ENCODE measurements around the gene DKK3. TPM values are rescaled to one million over a fixed set of nuclear protein-coding genes. Genes with fewer than 3 reads are reported as not detected.
A peak's percentile ranks its signal among the peaks of the same experiment; 100 is the strongest.

DKK3 gene
- polyA plus RNA-seq, 1 of the 3 experiments (the other 2 are of a cell fraction): 1,174 TPM

DNA sequence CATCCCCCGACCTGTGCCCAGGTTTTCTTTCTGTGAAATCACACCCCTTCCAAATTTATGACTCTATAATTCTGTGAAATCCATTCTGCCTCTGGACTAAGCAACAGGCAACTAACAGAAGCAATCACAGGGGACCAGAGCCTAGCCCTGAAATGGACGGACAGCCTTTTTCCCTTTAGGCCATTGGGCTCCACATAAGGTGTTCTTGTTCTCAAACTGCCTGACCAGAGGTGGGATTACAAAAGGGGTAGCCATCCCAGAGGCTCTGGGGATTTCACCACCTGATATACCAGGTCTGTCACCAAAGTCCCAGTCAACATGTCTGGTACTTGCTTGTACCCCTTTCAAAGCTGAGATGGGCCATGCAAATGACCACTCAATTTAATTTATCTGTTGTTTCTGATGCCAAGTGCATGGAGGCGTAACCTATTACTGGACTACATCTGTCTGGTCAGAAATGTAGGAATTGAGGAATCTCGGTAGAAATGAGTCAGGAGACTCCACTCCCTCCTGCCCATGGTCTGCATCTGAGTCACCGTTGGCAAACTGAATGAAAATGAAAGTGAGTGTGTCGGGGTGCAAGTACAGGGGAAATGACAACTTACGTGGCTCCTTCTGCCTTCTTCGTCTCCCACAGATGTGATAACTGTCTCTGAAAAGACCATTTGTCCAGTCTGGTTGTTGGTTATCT, 10.2 kb downstream of the DKK3 start (continued):
- TF ChIP-seq, protein P1, sequence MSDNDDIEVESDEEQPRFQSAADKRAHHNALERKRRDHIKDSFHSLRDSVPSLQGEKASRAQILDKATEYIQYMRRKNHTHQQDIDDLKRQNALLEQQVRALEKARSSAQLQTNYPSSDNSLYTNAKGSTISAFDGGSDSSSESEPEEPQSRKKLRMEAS (IDR thresholded peaks at IDR 0.05; ENCODE audit: low read depth): peak; percentile 40; the same call in 1 of the 2 replicates
- TF ChIP-seq TEAD4 (IDR thresholded peaks at IDR 0.05; ENCODE audit: borderline replicate concordance, insufficient read depth) (peak; percentile 51; the same call in 1 of the 2 replicates), YY1 (IDR thresholded peaks at IDR 0.05; ENCODE audit: low read depth) (no peak), FOSL2 (IDR thresholded peaks at IDR 0.05; ENCODE audit: borderline replicate concordance, low read depth) (peak; percentile 99), POLR2AphosphoS5 (IDR thresholded peaks at IDR 0.05; ENCODE audit: low read depth, low read length) (peak; percentile 79), ELF1 (IDR thresholded peaks at IDR 0.05) (0 out of 2 replicates have a peak, but pooled peaks have one; percentile 17), NRF1 (IDR thresholded peaks at IDR 0.05; ENCODE audit: low read depth, low read length) (no peak), EZH2phosphoT487 (IDR thresholded peaks at IDR 0.05; ENCODE audit: borderline replicate concordance, low read depth) (no peak), JUND (IDR thresholded peaks at IDR 0.05) (peak; percentile 90), GATA2 (CRISPR knock-in tag; IDR thresholded peaks at IDR 0.05) (no peak), RFX5 (IDR thresholded peaks at IDR 0.05; ENCODE audit: low read length) (no peak)
- TF ChIP-seq, protein P2, sequence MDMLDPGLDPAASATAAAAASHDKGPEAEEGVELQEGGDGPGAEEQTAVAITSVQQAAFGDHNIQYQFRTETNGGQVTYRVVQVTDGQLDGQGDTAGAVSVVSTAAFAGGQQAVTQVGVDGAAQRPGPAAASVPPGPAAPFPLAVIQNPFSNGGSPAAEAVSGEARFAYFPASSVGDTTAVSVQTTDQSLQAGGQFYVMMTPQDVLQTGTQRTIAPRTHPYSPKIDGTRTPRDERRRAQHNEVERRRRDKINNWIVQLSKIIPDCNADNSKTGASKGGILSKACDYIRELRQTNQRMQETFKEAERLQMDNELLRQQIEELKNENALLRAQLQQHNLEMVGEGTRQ (IDR thresholded peaks at IDR 0.05; ENCODE audit: borderline replicate concordance, low read depth, low read length): no peak

DNA sequence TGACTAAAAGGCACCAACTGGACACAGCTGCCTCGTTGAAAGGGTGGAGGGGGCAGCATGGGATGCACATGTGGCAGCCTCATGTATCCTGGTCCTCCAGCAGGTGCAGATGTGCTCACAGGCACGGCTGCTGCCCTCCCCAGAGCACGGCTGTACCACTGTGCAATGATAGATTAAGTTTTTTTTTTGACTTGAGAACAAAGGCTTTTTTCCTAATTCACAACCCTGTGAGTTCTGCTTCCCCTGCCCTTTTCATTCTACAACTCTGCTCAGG, 11.4 kb downstream of the DKK3 start:
- 50% methylated on average over 3 of the region's 3 CpGs for WGBS (ENCODE audit: low lambda C conversion rate)
- Histone ChIP-seq H3K4me1 (ENCODE audit: control insufficient read depth in 1 of 2, insufficient read depth in 2 of 2, low read depth in 1 of 2, low read length in 1 of 2) (peaks cover 36 to 52% of the 10 kb centered on the region in 2 experiments), H3K9ac (no peak overlapping the region), H3K4me3 (ENCODE audit: low read depth in 2 of 2, low read length in 1 of 2) (no peak overlapping the region), H3K4me2 (no peak overlapping the region), H3K9me3 (no peaks in the 10 kb centered on the region), H3K27ac (ENCODE audit: low read depth in 2 of 2, low read length in 1 of 2) (peak overlapping the region; percentile 85 to 99), H3K9me2 (no peaks in the 10 kb centered on the region), H3K27me3 (ENCODE audit: insufficient read depth) (no peaks in the 10 kb centered on the region), H3K79me2 (ENCODE audit: insufficient read depth) (peaks cover 65% of the 10 kb centered on the region), H3F3A (replicated peaks; ENCODE audit: insufficient read depth) (peaks cover 66% of the 10 kb centered on the region), H4K20me1 (ENCODE audit: insufficient read depth) (no peaks in the 10 kb centered on the region), H2AFZ (ENCODE audit: low read depth) (no peak overlapping the region), H3K36me3 (replicated peaks in 1 of 2; ENCODE audit: control insufficient read depth in 1 of 2, insufficient read depth in 2 of 2, low read length in 1 of 2) (peaks cover 60 to 65% of the 10 kb centered on the region in 2 experiments)
- ChIA-PET POLR2A (interaction anchor here (0.8 to 1.2 kb wide), 2 partner anchors 10 to 28 kb away, joined by 3 to 4 read pairs; no protein-coding TSS in a partner anchor), CTCF (interaction anchor here (1.4 kb wide), 1 partner anchor 50 kb away, joined by 4 read pairs; no protein-coding TSS in a partner anchor)
- DNase-seq: peak; percentile 44
- TF ChIP-seq, protein P3, sequence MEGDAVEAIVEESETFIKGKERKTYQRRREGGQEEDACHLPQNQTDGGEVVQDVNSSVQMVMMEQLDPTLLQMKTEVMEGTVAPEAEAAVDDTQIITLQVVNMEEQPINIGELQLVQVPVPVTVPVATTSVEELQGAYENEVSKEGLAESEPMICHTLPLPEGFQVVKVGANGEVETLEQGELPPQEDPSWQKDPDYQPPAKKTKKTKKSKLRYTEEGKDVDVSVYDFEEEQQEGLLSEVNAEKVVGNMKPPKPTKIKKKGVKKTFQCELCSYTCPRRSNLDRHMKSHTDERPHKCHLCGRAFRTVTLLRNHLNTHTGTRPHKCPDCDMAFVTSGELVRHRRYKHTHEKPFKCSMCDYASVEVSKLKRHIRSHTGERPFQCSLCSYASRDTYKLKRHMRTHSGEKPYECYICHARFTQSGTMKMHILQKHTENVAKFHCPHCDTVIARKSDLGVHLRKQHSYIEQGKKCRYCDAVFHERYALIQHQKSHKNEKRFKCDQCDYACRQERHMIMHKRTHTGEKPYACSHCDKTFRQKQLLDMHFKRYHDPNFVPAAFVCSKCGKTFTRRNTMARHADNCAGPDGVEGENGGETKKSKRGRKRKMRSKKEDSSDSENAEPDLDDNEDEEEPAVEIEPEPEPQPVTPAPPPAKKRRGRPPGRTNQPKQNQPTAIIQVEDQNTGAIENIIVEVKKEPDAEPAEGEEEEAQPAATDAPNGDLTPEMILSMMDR (IDR thresholded peaks at IDR 0.05): no peak
- no peak for TF ChIP-seq RFX5 (IDR thresholded peaks at IDR 0.05; ENCODE audit: low read length)
- TF ChIP-seq GATA2 (CRISPR knock-in tag; IDR thresholded peaks at IDR 0.05): no peak
- TF ChIP-seq GABPA (IDR thresholded peaks at IDR 0.05; ENCODE audit: low read depth): no peak
- no peak for TF ChIP-seq FOXM1 (IDR thresholded peaks at IDR 0.05; ENCODE audit: low read depth)
- no peak for TF ChIP-seq CHD2 (IDR thresholded peaks at IDR 0.05; ENCODE audit: low read length, partially characterized antibody)
- TF ChIP-seq TCF12 (IDR thresholded peaks at IDR 0.05): no peak
- TF ChIP-seq EZH2phosphoT487 (IDR thresholded peaks at IDR 0.05; ENCODE audit: borderline replicate concordance, low read depth): no peak
- no peak for TF ChIP-seq RCOR1 (IDR thresholded peaks at IDR 0.05; ENCODE audit: low read length)
- TF ChIP-seq NRF1 (IDR thresholded peaks at IDR 0.05; ENCODE audit: low read depth, low read length): no peak
- TF ChIP-seq RXRA (IDR thresholded peaks at IDR 0.05; ENCODE audit: borderline replicate concordance, low read depth): no peak
- TF ChIP-seq TAF1 (IDR thresholded peaks at IDR 0.05; ENCODE audit: borderline replicate concordance, low read depth, low read length): no peak
- TF ChIP-seq, protein P2 (IDR thresholded peaks at IDR 0.05; ENCODE audit: borderline replicate concordance, low read depth, low read length): no peak
- TF ChIP-seq, protein P4, sequence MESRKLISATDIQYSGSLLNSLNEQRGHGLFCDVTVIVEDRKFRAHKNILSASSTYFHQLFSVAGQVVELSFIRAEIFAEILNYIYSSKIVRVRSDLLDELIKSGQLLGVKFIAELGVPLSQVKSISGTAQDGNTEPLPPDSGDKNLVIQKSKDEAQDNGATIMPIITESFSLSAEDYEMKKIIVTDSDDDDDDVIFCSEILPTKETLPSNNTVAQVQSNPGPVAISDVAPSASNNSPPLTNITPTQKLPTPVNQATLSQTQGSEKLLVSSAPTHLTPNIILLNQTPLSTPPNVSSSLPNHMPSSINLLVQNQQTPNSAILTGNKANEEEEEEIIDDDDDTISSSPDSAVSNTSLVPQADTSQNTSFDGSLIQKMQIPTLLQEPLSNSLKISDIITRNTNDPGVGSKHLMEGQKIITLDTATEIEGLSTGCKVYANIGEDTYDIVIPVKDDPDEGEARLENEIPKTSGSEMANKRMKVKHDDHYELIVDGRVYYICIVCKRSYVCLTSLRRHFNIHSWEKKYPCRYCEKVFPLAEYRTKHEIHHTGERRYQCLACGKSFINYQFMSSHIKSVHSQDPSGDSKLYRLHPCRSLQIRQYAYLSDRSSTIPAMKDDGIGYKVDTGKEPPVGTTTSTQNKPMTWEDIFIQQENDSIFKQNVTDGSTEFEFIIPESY (IDR thresholded peaks at IDR 0.05; ENCODE audit: borderline replicate concordance, low read depth): no peak
